ENCODE data around the gene LDLRAP1. TPM values are rescaled to one million over a fixed set of nuclear protein-coding genes. Genes with fewer than 3 reads are reported as not detected.

The LDLRAP1 gene
- total RNA-seq, 1 donor from 2014 or later: 23.5 TPM

DNA sequence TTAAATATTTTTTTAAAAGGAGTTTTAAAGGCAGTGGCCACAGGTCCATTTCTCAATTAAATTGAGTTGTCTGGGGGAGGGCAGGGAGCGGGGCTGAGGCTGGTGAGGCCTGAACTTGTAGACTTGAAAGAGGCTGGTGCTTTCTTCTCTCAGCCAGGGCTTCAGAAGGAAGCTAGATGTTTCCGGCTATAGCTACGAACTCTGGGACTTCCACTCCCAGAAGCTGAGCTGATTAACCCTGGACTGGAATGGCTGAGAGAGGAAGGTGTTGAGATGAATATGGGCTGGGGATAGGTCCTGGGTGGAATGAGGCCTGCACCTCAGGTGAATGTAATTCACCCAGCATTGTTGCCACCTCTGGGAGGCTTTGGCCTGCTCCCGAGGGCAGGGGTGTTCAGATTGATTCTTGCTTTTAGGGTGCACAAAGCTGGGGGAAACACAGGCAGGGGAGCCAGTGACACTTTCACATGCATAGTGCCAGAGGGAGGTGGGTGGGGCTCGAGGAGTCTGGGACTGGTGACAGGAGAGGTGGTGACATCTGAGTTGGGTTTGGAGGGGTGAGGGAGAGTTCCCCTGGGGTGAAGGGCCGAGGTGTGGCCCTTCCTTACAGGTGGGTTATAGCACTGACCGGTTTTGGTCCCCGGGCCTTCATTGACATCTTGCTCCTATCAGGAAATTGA is 18.2 kb downstream of the LDLRAP1 start:
- Mint-ChIP-seq H3K36me3 (ENCODE audit: low read depth) (peaks cover 9% of the 10 kb centered on the region), H3K4me3 (ENCODE audit: unreplicated experiment) (no peak overlapping the region), H3K9me3 (ENCODE audit: low read depth) (no peaks in the 10 kb centered on the region), H3K27ac (ENCODE audit: unreplicated experiment) (no peak overlapping the region), H3K4me1 (ENCODE audit: low read depth) (peaks cover 20% of the 10 kb centered on the region), H3K27me3 (ENCODE audit: low read depth) (no peaks in the 10 kb centered on the region)
- TF ChIP-seq, protein P1, sequence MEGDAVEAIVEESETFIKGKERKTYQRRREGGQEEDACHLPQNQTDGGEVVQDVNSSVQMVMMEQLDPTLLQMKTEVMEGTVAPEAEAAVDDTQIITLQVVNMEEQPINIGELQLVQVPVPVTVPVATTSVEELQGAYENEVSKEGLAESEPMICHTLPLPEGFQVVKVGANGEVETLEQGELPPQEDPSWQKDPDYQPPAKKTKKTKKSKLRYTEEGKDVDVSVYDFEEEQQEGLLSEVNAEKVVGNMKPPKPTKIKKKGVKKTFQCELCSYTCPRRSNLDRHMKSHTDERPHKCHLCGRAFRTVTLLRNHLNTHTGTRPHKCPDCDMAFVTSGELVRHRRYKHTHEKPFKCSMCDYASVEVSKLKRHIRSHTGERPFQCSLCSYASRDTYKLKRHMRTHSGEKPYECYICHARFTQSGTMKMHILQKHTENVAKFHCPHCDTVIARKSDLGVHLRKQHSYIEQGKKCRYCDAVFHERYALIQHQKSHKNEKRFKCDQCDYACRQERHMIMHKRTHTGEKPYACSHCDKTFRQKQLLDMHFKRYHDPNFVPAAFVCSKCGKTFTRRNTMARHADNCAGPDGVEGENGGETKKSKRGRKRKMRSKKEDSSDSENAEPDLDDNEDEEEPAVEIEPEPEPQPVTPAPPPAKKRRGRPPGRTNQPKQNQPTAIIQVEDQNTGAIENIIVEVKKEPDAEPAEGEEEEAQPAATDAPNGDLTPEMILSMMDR (IDR thresholded peaks at IDR 0.05): no peak
- DNase-seq (ENCODE audit: low spot score): no peak

GRCh38 chr1:25562101-25562927 is 18.9 kb downstream of the LDLRAP1 start:
- Mint-ChIP-seq H3K4me3 (ENCODE audit: unreplicated experiment) (no peak overlapping the region), H3K4me1 (ENCODE audit: low read depth) (peaks cover 24% of the 10 kb centered on the region), H3K36me3 (ENCODE audit: low read depth) (peaks cover 9% of the 10 kb centered on the region), H3K27ac (ENCODE audit: unreplicated experiment) (peak overlapping the region; percentile 32), H3K27me3 (ENCODE audit: low read depth) (no peaks in the 10 kb centered on the region), H3K9me3 (ENCODE audit: low read depth) (no peaks in the 10 kb centered on the region)
- TF ChIP-seq, protein P1 (IDR thresholded peaks at IDR 0.05): no peak
- DNase-seq (ENCODE audit: low spot score): no peak

DNA sequence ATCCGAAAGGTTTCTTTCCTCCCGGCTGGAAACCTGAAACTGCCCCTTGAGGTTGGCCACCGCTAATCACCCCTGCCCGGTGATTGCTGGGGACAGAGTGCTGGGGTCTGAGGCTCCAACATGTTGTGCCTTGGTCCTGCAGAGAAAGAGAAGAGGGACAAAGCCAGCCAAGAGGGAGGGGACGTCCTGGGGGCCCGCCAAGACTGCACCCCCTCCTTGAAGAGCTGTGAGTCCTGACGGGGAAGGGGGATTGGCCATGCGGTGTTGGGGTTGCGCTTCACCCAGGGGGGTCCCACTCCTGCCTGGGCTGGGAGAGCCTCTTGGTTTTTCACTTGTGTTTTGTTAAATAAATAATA is 19.5 kb downstream of the LDLRAP1 start:
- Mint-ChIP-seq H3K4me1 (ENCODE audit: low read depth) (peaks cover 29% of the 10 kb centered on the region), H3K4me3 (ENCODE audit: unreplicated experiment) (no peak overlapping the region), H3K27me3 (ENCODE audit: low read depth) (no peaks in the 10 kb centered on the region), H3K36me3 (ENCODE audit: low read depth) (peaks cover 9% of the 10 kb centered on the region), H3K9me3 (ENCODE audit: low read depth) (no peaks in the 10 kb centered on the region), H3K27ac (ENCODE audit: unreplicated experiment) (no peak overlapping the region)
- TF ChIP-seq, protein P1 (IDR thresholded peaks at IDR 0.05): no peak
- no peak for DNase-seq (ENCODE audit: low spot score)

DNA sequence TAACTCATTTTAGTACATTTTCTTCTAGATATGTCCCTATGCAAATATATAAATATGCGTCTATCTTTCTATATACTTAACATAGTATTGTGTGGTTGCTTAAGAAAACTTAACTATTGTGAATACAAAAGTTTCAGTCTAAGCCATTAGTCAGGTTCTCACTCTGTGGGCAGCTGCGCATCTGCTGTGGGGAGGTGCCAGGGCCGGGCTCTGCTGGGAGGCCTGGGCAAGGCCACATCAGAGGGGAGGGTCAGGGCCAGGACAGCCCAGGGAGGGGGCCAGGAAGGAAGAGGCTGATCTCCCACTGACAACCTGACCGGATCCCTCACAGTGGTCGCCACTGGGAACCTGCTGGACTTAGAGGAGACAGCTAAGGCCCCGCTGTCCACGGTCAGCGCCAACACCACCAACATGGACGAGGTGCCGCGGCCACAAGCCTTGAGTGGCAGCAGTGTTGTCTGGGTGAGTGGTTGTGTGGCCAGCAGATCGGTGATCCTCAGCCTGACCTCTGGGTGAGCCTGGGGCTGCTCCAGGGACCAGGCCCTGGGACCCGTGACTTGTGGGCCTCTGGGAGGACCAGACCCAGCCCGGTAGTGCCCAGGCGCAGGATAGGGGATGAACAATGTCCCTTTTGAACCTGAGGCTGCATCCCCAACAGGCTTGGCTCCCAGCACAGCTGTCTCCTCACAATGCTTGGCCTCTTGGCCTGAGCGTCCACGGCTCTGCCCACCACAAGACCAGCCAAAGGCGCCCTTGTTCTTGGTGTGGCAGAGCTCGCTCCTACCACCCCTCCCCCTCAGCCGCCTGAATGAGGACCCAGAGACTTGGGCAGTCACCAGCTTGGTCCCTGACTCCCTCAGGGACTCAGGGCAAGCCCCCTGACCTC is 20.2 kb downstream of the LDLRAP1 start:
- Mint-ChIP-seq H3K27me3 (ENCODE audit: low read depth) (no peaks in the 10 kb centered on the region), H3K27ac (ENCODE audit: unreplicated experiment) (no peak overlapping the region)
- TF ChIP-seq, protein P1 (IDR thresholded peaks at IDR 0.05): no peak

More for the DNA sequence above, 20.2 kb downstream of the LDLRAP1 start:
- no peaks in the 10 kb centered on the region for H3K9me3 Mint-ChIP-seq (ENCODE audit: low read depth)
- H3K36me3 Mint-ChIP-seq (ENCODE audit: low read depth): peaks cover 8% of the 10 kb centered on the region
- no peak for DNase-seq (ENCODE audit: low spot score)
- peaks cover 36% of the 10 kb centered on the region for H3K4me1 Mint-ChIP-seq (ENCODE audit: low read depth)
- no peak overlapping the region for H3K4me3 Mint-ChIP-seq (ENCODE audit: unreplicated experiment)

Measured in chondrocyte (in vitro differentiated cells).